Activated CD4-positive, CD25-positive, alpha-beta regulatory T cell treated with anti-CD3 and anti-CD28 coated beads, Interleukin-2, amount 50 U/mL, for 24 hours (primary cell): ENCODE results near the gene GUSB.
"Not testable (repeated sequence)": the region's sequence is repeated elsewhere in the genome, so short reads cannot be mapped to it uniquely, and the experiment has no call there.

Source experiments
- ATAC-seq, 2 donors: fragments of 150-1000 bp; cut with Tn5 transposase; one replicate each; pipeline ENCODE4 v1.10.0; 2021; ENCODE audit warnings: mild to moderate bottlenecking in 1 of 2, moderate library complexity in 1 of 2

Gene GUSB

GRCh38 chr7:65974876-65975275 is 7.1 kb downstream of the GUSB start:
- no peak for ATAC-seq

- ATAC-seq: no peak
These were observed 7.7 kb downstream of the GUSB start for GRCh38 chr7:65974191-65974801.

GRCh38 chr7:65972976-65973375 is 9.0 kb downstream of the GUSB start:
- ATAC-seq: no peak

- ATAC-seq: no peak
These were observed 11.0 kb downstream of the GUSB start for GRCh38 chr7:65971021-65971420.

GRCh38 chr7:65968256-65969185 is 13.5 kb downstream of the GUSB start:
- no peak for ATAC-seq

GRCh38 chr7:65967361-65968155 is 14.5 kb downstream of the GUSB start:
- ATAC-seq: no peak

GRCh38 chr7:65966146-65966545 is 15.9 kb downstream of the GUSB start:
- no peak for ATAC-seq

GRCh38 chr7:65964671-65965070 is 17.3 kb downstream of the GUSB start:
- not testable (repeated sequence) for ATAC-seq

GRCh38 chr7:65962033-65962432 is 20.0 kb downstream of the GUSB start:
- no peak for ATAC-seq

- ATAC-seq: no peak
These were observed 21.5 kb downstream of the GUSB start for GRCh38 chr7:65960351-65961074.

GRCh38 chr7:65955718-65956117 is 26.3 kb downstream of the GUSB start:
- no peak for ATAC-seq

GRCh38 chr7:65953890-65954450 is 28.0 kb downstream of the GUSB start:
- no peak for ATAC-seq

GRCh38 chr7:65953001-65953720 is 28.9 kb downstream of the GUSB start:
- ATAC-seq: no peak

- ATAC-seq: no peak
These were observed 30.0 kb downstream of the GUSB start for GRCh38 chr7:65951837-65952578.

- ATAC-seq: no peak
These were observed 35.1 kb downstream of the GUSB start for GRCh38 chr7:65946904-65947303.

- not testable (repeated sequence) for ATAC-seq
These were observed 36.2 kb downstream of the GUSB start for GRCh38 chr7:65945787-65946186.

- ATAC-seq: no peak
These were observed 43.6 kb downstream of the GUSB start for GRCh38 chr7:65938336-65938895.

GRCh38 chr7:65937296-65937695 is 44.7 kb downstream of the GUSB start:
- no peak for ATAC-seq

GRCh38 chr7:65931685-65932084 is 50.3 kb downstream of the GUSB start:
- no peak for ATAC-seq
